ENCODE results near the gene METTL22. TPM values are rescaled to one million over a fixed set of nuclear protein-coding genes. Genes with fewer than 3 reads are reported as not detected.

The METTL22 gene
- polyA plus RNA-seq, 4 donors = 14.1 to 23.3 (median 15.5) TPM

GRCh38 chr16:8679151-8679550 is 57.7 kb downstream of the METTL22 start:
- Histone ChIP-seq H3K4me1 (ENCODE audit: control insufficient read depth in 3 of 3, insufficient read depth in 2 of 3, low read depth in 1 of 3, low read length in 2 of 3) (peaks cover 3 to 43% (median 3%) of the 10 kb centered on the region in 3 donors), H3K27ac (ENCODE audit: low read depth in 1 of 3, low read length in 2 of 3) (no peak overlapping the region), H3K4me3 (ENCODE audit: low read depth in 1 of 3, low read length in 3 of 3) (no peak overlapping the region), H3K36me3 (ENCODE audit: control insufficient read depth in 3 of 3, insufficient read depth in 2 of 3, low read depth in 1 of 3, low read length in 3 of 3) (peaks cover 0 to 13% (median 0%) of the 10 kb centered on the region in 3 donors), H3K27me3 (ENCODE audit: control insufficient read depth in 3 of 3, insufficient read depth in 3 of 3, low read length in 3 of 3) (no peaks in the 10 kb centered on the region), H3K9me3 (ENCODE audit: control insufficient read depth in 2 of 2, insufficient read depth in 1 of 2, low read depth in 1 of 2, low read length in 1 of 2) (peaks cover 0 to 5% of the 10 kb centered on the region in 2 donors)
- DNase-seq (no peak), FAIRE-seq (no peak)
- WGBS, 3 donors = 50 to 80% (median 59%) methylated on average over 2 of the region's 2 CpGs

- FAIRE-seq (no peak), DNase-seq (no peak)
- no peak overlapping the region for H3K27ac ChIP-seq (ENCODE audit: low read depth in 1 of 3, low read length in 2 of 3)
- peaks cover 0 to 5% of the 10 kb centered on the region in 2 donors for H3K9me3 ChIP-seq (ENCODE audit: control insufficient read depth in 2 of 2, insufficient read depth in 1 of 2, low read depth in 1 of 2, low read length in 1 of 2)
- H3K4me1 ChIP-seq (ENCODE audit: control insufficient read depth in 3 of 3, insufficient read depth in 2 of 3, low read depth in 1 of 3, low read length in 2 of 3) = peaks cover 0 to 15% (median 7%) of the 10 kb centered on the region in 3 donors
- H3K4me3 ChIP-seq (ENCODE audit: low read depth in 1 of 3, low read length in 3 of 3) = no peak overlapping the region
- peaks cover 0 to 21% (median 0%) of the 10 kb centered on the region in 3 donors for H3K36me3 ChIP-seq (ENCODE audit: control insufficient read depth in 3 of 3, insufficient read depth in 2 of 3, low read depth in 1 of 3, low read length in 3 of 3)
- WGBS, 3 donors = 80 to 83% (median 81%) methylated on average over 9 of the region's 9 CpGs
- H3K27me3 ChIP-seq (ENCODE audit: control insufficient read depth in 3 of 3, insufficient read depth in 3 of 3, low read length in 3 of 3) = no peaks in the 10 kb centered on the region
Measured at GRCh38 chr16:8682551-8683259, 61.2 kb downstream of the METTL22 start.

GRCh38 chr16:8683640-8684039 is 62.1 kb downstream of the METTL22 start:
- DNase-seq (no peak), FAIRE-seq (no peak)
- WGBS, 3 donors = 66 to 78% (median 69%) methylated on average over 4 of the region's 4 CpGs
- Histone ChIP-seq H3K36me3 (ENCODE audit: control insufficient read depth in 3 of 3, insufficient read depth in 2 of 3, low read depth in 1 of 3, low read length in 3 of 3) (peaks cover 0 to 22% (median 0%) of the 10 kb centered on the region in 3 donors), H3K9me3 (ENCODE audit: control insufficient read depth in 2 of 2, insufficient read depth in 1 of 2, low read depth in 1 of 2, low read length in 1 of 2) (peaks cover 0 to 5% of the 10 kb centered on the region in 2 donors), H3K4me1 (ENCODE audit: control insufficient read depth in 3 of 3, insufficient read depth in 2 of 3, low read depth in 1 of 3, low read length in 2 of 3) (peaks cover 0 to 7% (median 5%) of the 10 kb centered on the region in 3 donors), H3K27me3 (ENCODE audit: control insufficient read depth in 3 of 3, insufficient read depth in 3 of 3, low read length in 3 of 3) (no peaks in the 10 kb centered on the region), H3K27ac (ENCODE audit: low read depth in 1 of 3, low read length in 2 of 3) (no peak overlapping the region), H3K4me3 (ENCODE audit: low read depth in 1 of 3, low read length in 3 of 3) (no peak overlapping the region)

- no peak for FAIRE-seq
- no peak for DNase-seq
- no peak overlapping the region for H3K4me3 ChIP-seq (ENCODE audit: low read depth in 1 of 3, low read length in 3 of 3)
- H3K4me1 ChIP-seq (ENCODE audit: control insufficient read depth in 3 of 3, insufficient read depth in 2 of 3, low read depth in 1 of 3, low read length in 2 of 3) = peaks cover 0 to 5% (median 0%) of the 10 kb centered on the region in 3 donors
- WGBS, 3 donors = 41 to 78% (median 59%) methylated on average over 3 of the region's 3 CpGs
- peaks cover 0 to 11% of the 10 kb centered on the region in 2 donors for H3K9me3 ChIP-seq (ENCODE audit: control insufficient read depth in 2 of 2, insufficient read depth in 1 of 2, low read depth in 1 of 2, low read length in 1 of 2)
- H3K36me3 ChIP-seq (ENCODE audit: control insufficient read depth in 3 of 3, insufficient read depth in 2 of 3, low read depth in 1 of 3, low read length in 3 of 3) = peaks cover 0 to 20% (median 0%) of the 10 kb centered on the region in 3 donors
- no peak overlapping the region for H3K27ac ChIP-seq (ENCODE audit: low read depth in 1 of 3, low read length in 2 of 3)
- no peaks in the 10 kb centered on the region for H3K27me3 ChIP-seq (ENCODE audit: control insufficient read depth in 3 of 3, insufficient read depth in 3 of 3, low read length in 3 of 3)
Measured at GRCh38 chr16:8685617-8686016, 64.1 kb downstream of the METTL22 start.

GRCh38 chr16:8686031-8686621 is 64.6 kb downstream of the METTL22 start:
- no peak overlapping the region for H3K4me3 ChIP-seq (ENCODE audit: low read depth in 1 of 3, low read length in 3 of 3)
- peaks cover 0 to 20% (median 0%) of the 10 kb centered on the region in 3 donors for H3K36me3 ChIP-seq (ENCODE audit: control insufficient read depth in 3 of 3, insufficient read depth in 2 of 3, low read depth in 1 of 3, low read length in 3 of 3)
- H3K27ac ChIP-seq (ENCODE audit: low read depth in 1 of 3, low read length in 2 of 3) = no peak overlapping the region
- no peaks in the 10 kb centered on the region for H3K27me3 ChIP-seq (ENCODE audit: control insufficient read depth in 3 of 3, insufficient read depth in 3 of 3, low read length in 3 of 3)
- DNase-seq (peak; percentile 8 to 51), FAIRE-seq (no peak)
- H3K4me1 ChIP-seq (ENCODE audit: control insufficient read depth in 3 of 3, insufficient read depth in 2 of 3, low read depth in 1 of 3, low read length in 2 of 3) = peaks cover 0 to 5% (median 0%) of the 10 kb centered on the region in 3 donors
- WGBS, 3 donors = 6 to 29% (median 14%) methylated on average over 7 of the region's 7 CpGs
- H3K9me3 ChIP-seq (ENCODE audit: control insufficient read depth in 2 of 2, insufficient read depth in 1 of 2, low read depth in 1 of 2, low read length in 1 of 2) = peaks cover 0 to 11% of the 10 kb centered on the region in 2 donors

- Histone ChIP-seq H3K4me1 (ENCODE audit: control insufficient read depth in 3 of 3, insufficient read depth in 2 of 3, low read depth in 1 of 3, low read length in 2 of 3) (peaks cover 0 to 5% (median 0%) of the 10 kb centered on the region in 3 donors), H3K27me3 (ENCODE audit: control insufficient read depth in 3 of 3, insufficient read depth in 3 of 3, low read length in 3 of 3) (no peaks in the 10 kb centered on the region), H3K4me3 (ENCODE audit: low read depth in 1 of 3, low read length in 3 of 3) (no peak overlapping the region), H3K36me3 (ENCODE audit: control insufficient read depth in 3 of 3, insufficient read depth in 2 of 3, low read depth in 1 of 3, low read length in 3 of 3) (peaks cover 0 to 21% (median 0%) of the 10 kb centered on the region in 3 donors), H3K27ac (ENCODE audit: low read depth in 1 of 3, low read length in 2 of 3) (no peak overlapping the region), H3K9me3 (ENCODE audit: control insufficient read depth in 2 of 2, insufficient read depth in 1 of 2, low read depth in 1 of 2, low read length in 1 of 2) (peaks cover 0 to 13% of the 10 kb centered on the region in 2 donors)
- WGBS, 3 donors = 14 to 79% (median 17%) methylated on average over 9 of the region's 9 CpGs
- DNase-seq = peak in 1 of 2 donors; percentile 48
- FAIRE-seq = no peak
Measured at GRCh38 chr16:8686879-8687278, 65.4 kb downstream of the METTL22 start.

- no peak for FAIRE-seq
- DNase-seq = no peak
Measured at GRCh38 chr16:8689686-8690085, 68.2 kb downstream of the METTL22 start.

GRCh38 chr16:8691728-8692127 is 70.2 kb downstream of the METTL22 start:
- peak overlapping the region in 2 of 3 donors; percentile 42 to 45 for H3K27ac ChIP-seq (ENCODE audit: low read depth in 1 of 3, low read length in 2 of 3)
- 42 to 73% (median 55%) methylated on average over 8 of the region's 8 CpGs for WGBS, 3 donors
- no peaks in the 10 kb centered on the region for H3K27me3 ChIP-seq (ENCODE audit: control insufficient read depth in 3 of 3, insufficient read depth in 3 of 3, low read length in 3 of 3)
- no peak overlapping the region for H3K4me3 ChIP-seq (ENCODE audit: low read depth in 1 of 3, low read length in 3 of 3)
- H3K36me3 ChIP-seq (ENCODE audit: control insufficient read depth in 3 of 3, insufficient read depth in 2 of 3, low read depth in 1 of 3, low read length in 3 of 3) = peaks cover 0 to 28% (median 0%) of the 10 kb centered on the region in 3 donors
- no peak for FAIRE-seq
- peaks cover 0 to 4% (median 0%) of the 10 kb centered on the region in 3 donors for H3K4me1 ChIP-seq (ENCODE audit: control insufficient read depth in 3 of 3, insufficient read depth in 2 of 3, low read depth in 1 of 3, low read length in 2 of 3)
- DNase-seq = peak; percentile 12 to 48
- H3K9me3 ChIP-seq (ENCODE audit: control insufficient read depth in 2 of 2, insufficient read depth in 1 of 2, low read depth in 1 of 2, low read length in 1 of 2) = peaks cover 0 to 21% of the 10 kb centered on the region in 2 donors

More at GRCh38 chr16:8689686-8690085, 68.2 kb downstream of the METTL22 start:
- Histone ChIP-seq H3K27me3 (ENCODE audit: control insufficient read depth in 3 of 3, insufficient read depth in 3 of 3, low read length in 3 of 3) (no peaks in the 10 kb centered on the region), H3K4me1 (ENCODE audit: control insufficient read depth in 3 of 3, insufficient read depth in 2 of 3, low read depth in 1 of 3, low read length in 2 of 3) (peaks cover 0 to 5% (median 4%) of the 10 kb centered on the region in 3 donors), H3K9me3 (ENCODE audit: control insufficient read depth in 2 of 2, insufficient read depth in 1 of 2, low read depth in 1 of 2, low read length in 1 of 2) (peaks cover 0 to 21% of the 10 kb centered on the region in 2 donors), H3K4me3 (ENCODE audit: low read depth in 1 of 3, low read length in 3 of 3) (no peak overlapping the region), H3K27ac (ENCODE audit: low read depth in 1 of 3, low read length in 2 of 3) (no peak overlapping the region), H3K36me3 (ENCODE audit: control insufficient read depth in 3 of 3, insufficient read depth in 2 of 3, low read depth in 1 of 3, low read length in 3 of 3) (peaks cover 0 to 22% (median 0%) of the 10 kb centered on the region in 3 donors)
- 62 to 94% (median 90%) methylated on average over 1 of the region's 1 CpG for WGBS, 3 donors
